GM12873 (cell line): Measurements from ENCODE around the gene MMP24.

Experiments
- TF ChIP-seq, protein P1 (sequence below): IDR thresholded peaks from 2 replicates; pipeline ENCODE4 v1.5.1; 2012; ENCODE audit warnings: low read depth, mild to moderate bottlenecking, moderate library complexity, low read length, control low read depth; ENCODE audit not compliant: insufficient read depth; ENCODE audit errors: missing control alignments

MMP24 gene

DNA sequence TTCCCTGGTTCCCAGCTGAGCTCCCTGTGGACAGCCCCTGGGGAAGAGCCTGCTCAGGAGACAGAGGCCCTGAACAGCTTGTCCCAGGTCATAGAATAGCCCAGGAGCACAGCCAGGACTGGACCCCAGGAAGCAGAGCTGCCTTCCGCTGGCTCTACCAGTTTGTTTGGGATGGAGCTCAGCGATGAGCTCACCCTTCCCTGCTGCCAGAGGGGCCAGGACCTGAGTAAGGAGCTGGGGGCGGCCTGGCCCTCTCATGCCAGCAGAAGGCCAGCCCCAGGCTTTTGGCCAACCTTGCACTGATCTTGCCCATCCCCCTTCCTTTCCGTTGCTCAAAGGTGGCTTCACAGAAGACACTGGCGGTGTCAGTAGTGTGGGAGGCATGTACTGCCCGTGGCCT is 33.9 kb downstream of the MMP24 start:
- TF ChIP-seq, protein P1, sequence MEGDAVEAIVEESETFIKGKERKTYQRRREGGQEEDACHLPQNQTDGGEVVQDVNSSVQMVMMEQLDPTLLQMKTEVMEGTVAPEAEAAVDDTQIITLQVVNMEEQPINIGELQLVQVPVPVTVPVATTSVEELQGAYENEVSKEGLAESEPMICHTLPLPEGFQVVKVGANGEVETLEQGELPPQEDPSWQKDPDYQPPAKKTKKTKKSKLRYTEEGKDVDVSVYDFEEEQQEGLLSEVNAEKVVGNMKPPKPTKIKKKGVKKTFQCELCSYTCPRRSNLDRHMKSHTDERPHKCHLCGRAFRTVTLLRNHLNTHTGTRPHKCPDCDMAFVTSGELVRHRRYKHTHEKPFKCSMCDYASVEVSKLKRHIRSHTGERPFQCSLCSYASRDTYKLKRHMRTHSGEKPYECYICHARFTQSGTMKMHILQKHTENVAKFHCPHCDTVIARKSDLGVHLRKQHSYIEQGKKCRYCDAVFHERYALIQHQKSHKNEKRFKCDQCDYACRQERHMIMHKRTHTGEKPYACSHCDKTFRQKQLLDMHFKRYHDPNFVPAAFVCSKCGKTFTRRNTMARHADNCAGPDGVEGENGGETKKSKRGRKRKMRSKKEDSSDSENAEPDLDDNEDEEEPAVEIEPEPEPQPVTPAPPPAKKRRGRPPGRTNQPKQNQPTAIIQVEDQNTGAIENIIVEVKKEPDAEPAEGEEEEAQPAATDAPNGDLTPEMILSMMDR = no peak

DNA sequence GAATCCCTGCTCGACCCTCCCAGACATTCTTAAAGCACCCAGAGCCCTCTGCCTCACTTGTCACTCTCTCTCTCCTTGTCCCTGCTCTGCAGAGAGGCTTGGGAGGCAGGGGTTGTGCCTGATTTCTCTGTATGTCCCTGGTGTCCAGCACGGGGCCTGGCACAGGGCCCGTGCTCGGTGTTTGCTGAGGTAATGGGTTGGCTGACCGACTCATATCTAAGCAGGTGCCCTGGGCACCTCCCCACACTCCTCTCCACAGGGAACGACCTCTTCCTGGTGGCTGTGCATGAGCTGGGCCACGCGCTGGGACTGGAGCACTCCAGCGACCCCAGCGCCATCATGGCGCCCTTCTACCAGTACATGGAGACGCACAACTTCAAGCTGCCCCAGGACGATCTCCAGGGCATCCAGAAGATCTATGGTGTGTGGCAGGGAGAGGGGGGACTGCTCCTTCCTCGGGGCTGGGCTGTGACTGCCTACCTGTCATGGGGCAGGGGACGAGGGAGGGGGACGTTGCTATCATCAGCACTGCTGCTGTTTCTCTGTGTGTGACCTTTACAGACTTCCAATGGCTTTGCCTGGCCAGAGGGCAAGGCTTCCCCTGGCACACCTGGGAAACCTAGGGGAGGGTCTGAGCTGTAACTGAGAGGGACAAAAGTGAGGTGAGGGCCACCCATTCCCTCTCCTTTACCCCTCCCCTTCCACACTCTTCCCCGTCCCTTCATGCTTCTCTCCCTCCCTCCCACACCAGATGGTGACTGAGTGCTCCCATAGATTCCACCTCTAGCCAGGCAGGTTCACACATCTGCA is 37.2 kb downstream of the MMP24 start:
- TF ChIP-seq, protein P1 = no peak

DNA sequence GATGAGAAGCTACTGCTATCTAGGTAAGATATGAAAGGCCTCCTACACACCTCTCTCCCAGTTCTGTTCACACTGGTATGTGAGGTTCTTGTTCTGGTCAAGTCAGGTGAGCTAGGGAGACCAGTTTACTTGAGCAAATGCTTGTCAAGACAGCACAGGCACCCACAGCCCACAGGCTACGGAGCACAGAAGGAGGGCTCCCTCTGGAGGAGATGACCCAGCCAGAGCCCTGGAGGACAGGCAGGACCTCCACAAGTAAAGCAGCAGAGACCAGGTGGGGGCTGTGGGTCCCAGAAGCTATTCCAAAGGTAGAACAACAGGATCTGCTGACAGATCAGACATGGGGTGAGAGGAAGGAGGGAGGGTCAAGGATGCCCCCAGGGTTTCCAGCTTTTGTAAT is 38.3 kb downstream of the MMP24 start:
- TF ChIP-seq, protein P1 = no peak

DNA sequence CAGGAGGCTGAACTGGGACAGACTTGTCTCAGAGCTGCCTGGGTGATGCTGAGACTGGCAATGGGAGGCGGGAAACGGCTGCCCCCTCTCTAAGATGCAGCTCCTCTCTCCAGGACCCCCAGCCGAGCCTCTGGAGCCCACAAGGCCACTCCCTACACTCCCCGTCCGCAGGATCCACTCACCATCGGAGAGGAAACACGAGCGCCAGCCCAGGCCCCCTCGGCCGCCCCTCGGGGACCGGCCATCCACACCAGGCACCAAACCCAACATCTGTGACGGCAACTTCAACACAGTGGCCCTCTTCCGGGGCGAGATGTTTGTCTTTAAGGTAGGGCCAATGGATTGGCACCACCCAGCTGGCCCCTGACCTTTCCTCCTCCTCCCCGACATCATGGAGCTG is 40.6 kb downstream of the MMP24 start:
- TF ChIP-seq, protein P1 = no peak

DNA sequence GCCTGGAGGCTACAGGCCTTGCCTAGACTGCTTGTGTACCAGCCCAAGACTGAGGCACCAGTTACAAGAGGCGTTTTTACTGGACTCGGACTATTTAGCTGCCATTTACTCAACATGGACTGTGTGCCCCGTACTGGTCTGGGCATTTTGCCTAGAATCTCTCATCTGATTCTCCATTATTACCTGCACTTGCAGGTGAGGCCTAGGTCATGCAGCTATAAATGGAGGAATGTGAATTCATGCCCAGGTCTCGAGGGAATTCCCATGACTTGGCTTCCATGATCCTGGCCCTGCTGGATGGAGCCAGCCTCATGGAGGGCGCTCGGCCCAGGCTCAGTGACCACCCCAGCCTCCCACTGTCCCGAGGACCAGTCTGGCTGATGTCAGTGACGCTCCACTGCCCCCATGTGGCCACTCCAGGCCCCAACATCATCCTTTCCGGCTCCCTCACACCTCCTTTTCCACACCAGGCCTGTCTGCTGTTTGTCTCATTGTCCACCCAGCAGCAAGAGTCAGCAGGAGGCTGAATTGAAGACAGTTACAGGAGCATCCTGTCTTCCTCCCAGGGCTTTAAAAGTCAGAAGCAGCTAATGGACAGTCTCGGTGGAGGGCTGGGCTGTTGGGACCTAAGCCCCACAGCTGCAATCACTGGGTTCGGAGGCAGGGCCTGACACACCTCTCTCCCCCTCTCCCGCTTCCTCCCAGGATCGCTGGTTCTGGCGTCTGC is 42.7 kb downstream of the MMP24 start:
- TF ChIP-seq, protein P1 = peak; percentile 92

DNA sequence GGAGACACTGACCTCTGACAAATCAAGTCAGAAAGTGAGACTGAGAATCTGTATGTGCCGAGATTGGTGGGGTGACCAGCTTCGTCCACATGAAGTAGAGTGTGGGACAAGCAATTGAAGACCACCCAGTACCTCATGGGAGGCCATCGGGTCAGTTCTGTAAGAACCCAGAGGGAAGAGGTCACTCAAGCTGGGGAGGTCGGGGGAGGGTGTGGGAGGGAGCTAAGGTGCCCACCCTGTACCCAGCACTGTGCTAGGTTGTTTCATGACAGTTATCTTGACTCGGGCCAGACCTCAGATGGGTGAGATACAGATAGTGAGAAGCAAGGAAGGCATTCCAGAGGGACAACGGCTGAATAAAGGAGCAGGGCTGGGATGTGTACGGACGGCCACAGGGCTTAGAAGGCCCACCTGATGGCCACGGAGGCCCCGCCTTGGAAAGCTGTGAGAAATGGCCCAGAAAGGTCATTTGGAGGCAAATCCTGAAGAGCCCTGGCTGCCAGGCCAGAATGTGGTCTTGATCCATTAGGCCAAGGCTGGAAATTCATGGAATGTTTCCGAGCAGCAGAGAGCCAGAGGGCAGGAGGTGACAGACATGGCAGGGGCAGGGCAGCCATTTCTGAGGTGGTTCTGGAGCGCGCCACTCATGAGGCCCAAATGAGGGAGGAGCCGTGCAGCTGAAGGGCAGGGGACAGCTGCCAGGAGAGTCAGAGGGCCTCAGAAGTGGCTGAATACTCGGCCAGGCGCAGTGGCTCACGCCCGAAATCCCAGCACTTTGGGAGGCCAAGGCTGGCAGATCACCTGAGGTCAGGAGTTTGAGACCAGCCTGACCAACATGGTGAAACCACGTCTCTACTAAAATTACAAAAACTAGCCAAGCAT is 43.8 kb downstream of the MMP24 start:
- TF ChIP-seq, protein P1 = no peak
